ENCODE data around the gene FDX2.

- TF ChIP-seq ZNF274 (IDR thresholded peaks at IDR 0.05; ENCODE audit: low read depth, low read length) (no peak), YY1 (IDR thresholded peaks at IDR 0.05; ENCODE audit: insufficient read depth, insufficient read length) (no peak), SUZ12 (IDR thresholded peaks at IDR 0.05; ENCODE audit: extremely low read depth, insufficient read depth, insufficient read length) (no peak)
These were observed 55.7 kb downstream of the FDX2 start for GRCh38 chr19:10260141-10260584.

All from NT2/D1 (cell line).